ENCODE results near the gene KREMEN1. TPM values are rescaled to one million over a fixed set of nuclear protein-coding genes. Genes with fewer than 3 reads are reported as not detected.

Gene KREMEN1
- total and polyA plus RNA-seq, 3 donors from 2014 or later: 42.5 to 54.9 (median 54.5) TPM

DNA sequence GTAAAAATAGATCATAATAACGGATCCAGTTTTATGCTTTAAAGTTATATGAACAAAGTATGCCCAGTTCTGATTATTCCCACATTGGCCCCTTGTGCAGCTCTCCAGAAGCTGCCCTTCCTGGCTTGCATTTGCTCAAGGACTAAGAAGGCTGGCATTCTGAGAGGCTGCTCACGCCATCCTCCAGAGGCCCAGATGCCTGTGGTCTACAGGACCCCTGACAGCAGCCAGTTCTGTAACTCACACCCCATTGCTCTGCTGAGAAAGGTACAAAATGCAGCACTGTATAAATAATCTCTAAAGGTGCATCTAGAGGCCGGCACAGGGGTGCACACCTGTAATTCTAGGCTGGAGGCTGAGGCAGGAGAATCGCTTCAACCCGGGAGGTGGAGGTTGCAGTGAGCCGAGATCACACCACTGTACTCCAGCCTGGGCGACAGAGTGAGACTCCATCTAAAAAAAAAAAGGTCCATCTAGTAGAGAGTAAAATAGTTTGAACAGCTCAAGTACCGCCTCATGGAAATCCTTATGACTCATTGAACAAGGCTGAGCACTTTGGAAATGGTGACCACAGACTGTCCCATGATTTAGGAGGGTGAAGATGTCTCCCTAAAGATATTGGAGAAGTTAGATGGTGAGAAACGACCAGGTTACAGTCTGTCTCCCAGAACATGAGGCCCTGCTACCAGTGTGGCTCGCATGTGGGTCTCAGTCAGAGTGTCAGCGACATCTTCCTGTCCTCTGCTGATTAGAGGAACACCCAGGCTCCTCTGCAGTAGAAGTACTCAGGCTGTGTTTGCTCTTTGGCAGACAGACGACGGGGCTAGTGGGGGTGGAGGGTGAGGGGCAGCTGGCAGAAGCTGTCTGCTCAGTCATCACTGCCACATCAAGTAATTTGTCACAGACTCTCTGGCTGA lies 56.3 kb downstream of the KREMEN1 start:
- intact Hi-C loops (cut with DNase I; ENCODE audit: low total_unique reads): no loop called here

DNA sequence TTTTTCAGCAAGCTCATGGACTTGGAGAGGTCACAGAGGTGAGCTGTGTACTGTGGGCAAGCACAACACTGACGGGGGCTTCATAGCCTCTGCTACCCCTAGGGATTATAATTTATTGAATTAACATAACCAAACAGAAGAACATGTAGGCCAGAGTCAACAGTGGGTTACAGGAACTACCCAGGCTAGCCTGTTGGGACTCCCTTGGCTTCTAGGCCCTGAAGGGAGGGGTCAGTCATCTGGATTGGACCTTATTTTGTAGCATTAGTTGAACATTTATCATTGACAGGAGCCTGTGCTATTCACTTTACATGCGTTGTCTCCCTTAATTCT lies 56.9 kb downstream of the KREMEN1 start:
- intact Hi-C loops (cut with DNase I; ENCODE audit: low total_unique reads): no loop called here
- H3K4me1 ChIP-seq: no peaks in the 10 kb centered on the region
- no peaks in the 10 kb centered on the region for H3K36me3 ChIP-seq (ENCODE audit: low read depth, missing control alignments)
- no peak overlapping the region for H3K27ac ChIP-seq
- no peak for TF ChIP-seq POLR2A (IDR thresholded peaks at IDR 0.05)
- TF ChIP-seq, protein P1, sequence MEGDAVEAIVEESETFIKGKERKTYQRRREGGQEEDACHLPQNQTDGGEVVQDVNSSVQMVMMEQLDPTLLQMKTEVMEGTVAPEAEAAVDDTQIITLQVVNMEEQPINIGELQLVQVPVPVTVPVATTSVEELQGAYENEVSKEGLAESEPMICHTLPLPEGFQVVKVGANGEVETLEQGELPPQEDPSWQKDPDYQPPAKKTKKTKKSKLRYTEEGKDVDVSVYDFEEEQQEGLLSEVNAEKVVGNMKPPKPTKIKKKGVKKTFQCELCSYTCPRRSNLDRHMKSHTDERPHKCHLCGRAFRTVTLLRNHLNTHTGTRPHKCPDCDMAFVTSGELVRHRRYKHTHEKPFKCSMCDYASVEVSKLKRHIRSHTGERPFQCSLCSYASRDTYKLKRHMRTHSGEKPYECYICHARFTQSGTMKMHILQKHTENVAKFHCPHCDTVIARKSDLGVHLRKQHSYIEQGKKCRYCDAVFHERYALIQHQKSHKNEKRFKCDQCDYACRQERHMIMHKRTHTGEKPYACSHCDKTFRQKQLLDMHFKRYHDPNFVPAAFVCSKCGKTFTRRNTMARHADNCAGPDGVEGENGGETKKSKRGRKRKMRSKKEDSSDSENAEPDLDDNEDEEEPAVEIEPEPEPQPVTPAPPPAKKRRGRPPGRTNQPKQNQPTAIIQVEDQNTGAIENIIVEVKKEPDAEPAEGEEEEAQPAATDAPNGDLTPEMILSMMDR (IDR thresholded peaks at IDR 0.05): no peak
- WGBS, 2 donors: 75 to 76% methylated on average over 2 of the region's 2 CpGs
- H3K4me3 ChIP-seq: no peak overlapping the region
- DNase-seq: no peak
- H3K27me3 ChIP-seq: no peaks in the 10 kb centered on the region
- H3K9me3 ChIP-seq: no peaks in the 10 kb centered on the region

More for the DNA sequence above, 56.3 kb downstream of the KREMEN1 start:
- Histone ChIP-seq H3K4me3 (no peak overlapping the region), H3K36me3 (ENCODE audit: low read depth, missing control alignments) (no peaks in the 10 kb centered on the region), H3K27ac (no peak overlapping the region), H3K27me3 (no peaks in the 10 kb centered on the region), H3K4me1 (no peaks in the 10 kb centered on the region), H3K9me3 (no peaks in the 10 kb centered on the region)
- 76 to 77% methylated on average over 13 of the region's 13 CpGs for WGBS, 2 donors
- no peak for TF ChIP-seq POLR2A (IDR thresholded peaks at IDR 0.05)
- TF ChIP-seq, protein P1 (IDR thresholded peaks at IDR 0.05): no peak
- DNase-seq: no peak

DNA sequence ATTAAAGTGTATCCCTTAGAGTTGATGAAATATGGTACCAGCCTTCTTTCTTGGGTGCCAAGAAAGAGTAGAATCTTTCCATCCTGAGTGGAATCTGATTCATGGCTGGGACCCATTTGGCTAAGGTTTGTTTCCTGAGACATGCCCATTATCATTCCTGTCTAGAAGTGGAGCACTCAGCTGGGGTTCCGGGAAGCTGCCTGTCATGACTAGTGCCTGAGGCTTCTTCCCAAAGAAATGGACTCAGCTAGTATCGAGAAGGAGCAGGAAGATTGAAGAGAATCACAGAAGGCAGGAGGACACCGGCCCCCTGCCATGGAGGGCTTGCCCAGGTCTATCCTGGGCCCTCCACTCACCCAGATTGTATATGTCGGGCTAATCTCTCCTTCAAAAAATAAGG lies 57.6 kb downstream of the KREMEN1 start:
- Histone ChIP-seq H3K4me3 (no peak overlapping the region), H3K9me3 (no peaks in the 10 kb centered on the region), H3K4me1 (no peaks in the 10 kb centered on the region), H3K27me3 (no peaks in the 10 kb centered on the region), H3K27ac (no peak overlapping the region), H3K36me3 (ENCODE audit: low read depth, missing control alignments) (no peaks in the 10 kb centered on the region)
- DNase-seq: no peak
- intact Hi-C loops (cut with DNase I; ENCODE audit: low total_unique reads): no loop called here
- no peak for TF ChIP-seq POLR2A (IDR thresholded peaks at IDR 0.05)
- TF ChIP-seq, protein P1 (IDR thresholded peaks at IDR 0.05): no peak
- 94 to 100% methylated on average over 4 of the region's 4 CpGs for WGBS, 2 donors

DNA sequence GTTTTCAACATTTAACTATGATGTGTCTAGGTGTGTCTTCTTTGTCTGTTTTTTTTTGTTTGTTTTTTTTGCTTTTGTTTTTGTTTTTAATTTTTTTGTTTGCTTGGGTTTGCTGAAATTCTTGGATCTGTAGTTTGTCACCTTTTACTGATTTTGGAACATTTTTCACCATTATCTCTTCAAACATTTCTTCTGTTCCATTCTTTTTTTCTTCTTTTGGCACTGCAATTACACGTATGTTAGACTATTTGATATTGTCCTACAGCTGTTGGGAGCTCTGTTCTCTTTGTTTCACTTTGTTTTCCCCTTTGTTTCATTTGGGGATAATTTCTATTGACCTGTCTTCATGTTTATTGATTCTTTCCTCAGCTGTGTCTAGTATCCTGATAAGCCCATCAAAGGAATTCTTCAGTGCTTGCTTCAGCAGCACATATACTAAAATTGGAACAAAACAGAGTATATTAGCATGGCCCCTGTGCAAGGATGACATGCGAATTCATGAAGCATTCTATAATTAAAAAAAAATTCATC lies 60.8 kb downstream of the KREMEN1 start:
- no peak for DNase-seq
- WGBS, 2 donors: 93 to 96% methylated on average over 2 of the region's 2 CpGs
- no peaks in the 10 kb centered on the region for H3K27me3 ChIP-seq
- intact Hi-C loops (cut with DNase I; ENCODE audit: low total_unique reads): no loop called here
- no peak overlapping the region for H3K4me3 ChIP-seq
- no peaks in the 10 kb centered on the region for H3K4me1 ChIP-seq
- no peaks in the 10 kb centered on the region for H3K9me3 ChIP-seq
- H3K36me3 ChIP-seq (ENCODE audit: low read depth, missing control alignments): no peaks in the 10 kb centered on the region
- no peak overlapping the region for H3K27ac ChIP-seq
- TF ChIP-seq, protein P1 (IDR thresholded peaks at IDR 0.05): no peak
- no peak for TF ChIP-seq POLR2A (IDR thresholded peaks at IDR 0.05)
